Panc1 (cell line): ENCODE measurements around the gene TAC4. TPM values are rescaled to one million over a fixed set of nuclear protein-coding genes. Genes with fewer than 3 reads are reported as not detected.
"Not testable (repeated sequence)": the region's sequence is repeated elsewhere in the genome, so short reads cannot be mapped to it uniquely, and the experiment has no call there.

Experiments
- ATAC-seq: fragments of 200-7000 bp; cut with Tn5 transposase; 2 replicates; pipeline ENCODE4 v1.9.1; 2020; ENCODE audit warnings: mild to moderate bottlenecking, moderate library complexity
- BruUV-seq: library from RNA; stranded (reverse); fragments of 400-500 nt; replicated peaks from 2 replicates; lab custom pipeline; 2021; lab: Mats Ljungman, UMichigan
- CTCF ChIA-PET: fragments of 300-600 bp; sonication (Branson Sonifier 250); formaldehyde crosslinking; loops from one replicate; lab custom pipeline; 2022; ENCODE audit warnings: antibody characterized with exemption; lab: Charles Lee
- POLR2A ChIA-PET: fragments of 300-600 bp; sonication (Branson Sonifier 250); formaldehyde crosslinking; loops from one replicate; lab custom pipeline; 2022; ENCODE audit warnings: antibody characterized with exemption; lab: Charles Lee
- DNase-seq: peaks from one replicate; pipeline ENCODE4 v3.0.0-alpha.2; 2010; ENCODE audit warnings: low read depth, low spot score
- H3K27ac ChIP-seq: 2 replicates; pipeline ENCODE4 v1.5.1; 2011; ENCODE audit warnings: mild to moderate bottlenecking, low read length, inconsistent platforms
- H3K27me3 ChIP-seq: fragments of 200-500 bp; sonication (Bioruptor generic); 2 replicates; pipeline ENCODE4 v1.6.0; 2014; ENCODE audit warnings: low read length, inconsistent platforms; ENCODE audit not compliant: control insufficient read depth, insufficient read depth
- H3K36me3 ChIP-seq: fragments of 200-500 bp; sonication (Bioruptor generic); 2 replicates; pipeline ENCODE4 v1.5.1; 2014; ENCODE audit warnings: inconsistent platforms, mild to moderate bottlenecking, low read length, moderate library complexity; ENCODE audit not compliant: control insufficient read depth, insufficient read depth
- H3K4me1 ChIP-seq: 2 replicates; pipeline ENCODE4 v1.5.1; 2011; ENCODE audit warnings: inconsistent platforms, mild to moderate bottlenecking, low read length, moderate library complexity; ENCODE audit not compliant: control insufficient read depth, insufficient read depth
- H3K4me3 ChIP-seq, 2 experiments: 2 replicates each; pipeline ENCODE4 v1.5.1; 2011 to 2012; ENCODE audit warnings: low read depth in 2 of 2, low read length in 2 of 2, mild to moderate bottlenecking in 2 of 2, inconsistent platforms in 1 of 2, moderate library complexity in 1 of 2
- H3K9me3 ChIP-seq: fragments of 200-500 bp; sonication (Bioruptor generic); 2 replicates; pipeline ENCODE4 v1.5.1; 2014; ENCODE audit warnings: low read depth, mild to moderate bottlenecking, inconsistent platforms, low read length, moderate library complexity; ENCODE audit not compliant: control insufficient read depth, insufficient read depth
- POLR2AphosphoS5 ChIP-seq: IDR thresholded peaks from 2 replicates; pipeline ENCODE4 v1.6.1; 2012; ENCODE audit warnings: mild to moderate bottlenecking, low read depth, low read length, moderate library complexity
- SIN3A ChIP-seq: IDR thresholded peaks from 2 replicates; pipeline ENCODE4 v1.6.1; 2012; ENCODE audit warnings: low read depth, mild to moderate bottlenecking, low read length, moderate library complexity, borderline replicate concordance; ENCODE audit not compliant: insufficient read depth
- TCF7L2 ChIP-seq: IDR thresholded peaks from 2 replicates; pipeline ENCODE4 v1.6.1; 2011; ENCODE audit warnings: mild to moderate bottlenecking, low read depth, low read length, inconsistent platforms
- in situ Hi-C: cut with HindIII; loops from 2 replicates; pipeline ENCODE4 v1.10.0; 2016; ENCODE audit warnings: low sequenced_read_pairs, low pct_unique_long_range_greater_than_20kb
- intact Hi-C: fragments of 100-400 bp; cut with micrococcal nuclease; formaldehyde crosslinking; loops from one replicate; pipeline ENCODE4 v1.10.0; 2022; ENCODE audit not compliant: unreplicated experiment
- total RNA-seq: library from RNA; stranded (reverse); gene quantifications from one replicate; pipeline ENCODE4 v1.2.1, GENCODE V29; 2021; ENCODE audit not compliant: unreplicated experiment
- TF ChIP-seq, protein P1 (sequence below): fragments of 450-650 bp; IDR thresholded peaks from 2 replicates; pipeline ENCODE4 v1.5.1; 2017; ENCODE audit warnings: mild to moderate bottlenecking
- TF ChIP-seq, protein P2 (sequence below), 2 experiments: IDR thresholded peaks; 2 replicates each; pipeline ENCODE4 v1.6.1; 2011 to 2012; ENCODE audit warnings: low read depth in 2 of 2, control low read depth in 1 of 2, low read length in 1 of 2, mild to moderate bottlenecking in 1 of 2, moderate library complexity in 1 of 2; ENCODE audit not compliant: insufficient read depth in 1 of 2

Gene TAC4
- total RNA-seq, 1 experiment from 2014 or later = not detected

- POLR2A ChIA-PET = no interaction called here
- TF ChIP-seq POLR2AphosphoS5 (no peak), SIN3A (no peak), TCF7L2 (no peak)
- TF ChIP-seq, protein P1, sequence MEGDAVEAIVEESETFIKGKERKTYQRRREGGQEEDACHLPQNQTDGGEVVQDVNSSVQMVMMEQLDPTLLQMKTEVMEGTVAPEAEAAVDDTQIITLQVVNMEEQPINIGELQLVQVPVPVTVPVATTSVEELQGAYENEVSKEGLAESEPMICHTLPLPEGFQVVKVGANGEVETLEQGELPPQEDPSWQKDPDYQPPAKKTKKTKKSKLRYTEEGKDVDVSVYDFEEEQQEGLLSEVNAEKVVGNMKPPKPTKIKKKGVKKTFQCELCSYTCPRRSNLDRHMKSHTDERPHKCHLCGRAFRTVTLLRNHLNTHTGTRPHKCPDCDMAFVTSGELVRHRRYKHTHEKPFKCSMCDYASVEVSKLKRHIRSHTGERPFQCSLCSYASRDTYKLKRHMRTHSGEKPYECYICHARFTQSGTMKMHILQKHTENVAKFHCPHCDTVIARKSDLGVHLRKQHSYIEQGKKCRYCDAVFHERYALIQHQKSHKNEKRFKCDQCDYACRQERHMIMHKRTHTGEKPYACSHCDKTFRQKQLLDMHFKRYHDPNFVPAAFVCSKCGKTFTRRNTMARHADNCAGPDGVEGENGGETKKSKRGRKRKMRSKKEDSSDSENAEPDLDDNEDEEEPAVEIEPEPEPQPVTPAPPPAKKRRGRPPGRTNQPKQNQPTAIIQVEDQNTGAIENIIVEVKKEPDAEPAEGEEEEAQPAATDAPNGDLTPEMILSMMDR = no peak
- TF ChIP-seq, protein P2, sequence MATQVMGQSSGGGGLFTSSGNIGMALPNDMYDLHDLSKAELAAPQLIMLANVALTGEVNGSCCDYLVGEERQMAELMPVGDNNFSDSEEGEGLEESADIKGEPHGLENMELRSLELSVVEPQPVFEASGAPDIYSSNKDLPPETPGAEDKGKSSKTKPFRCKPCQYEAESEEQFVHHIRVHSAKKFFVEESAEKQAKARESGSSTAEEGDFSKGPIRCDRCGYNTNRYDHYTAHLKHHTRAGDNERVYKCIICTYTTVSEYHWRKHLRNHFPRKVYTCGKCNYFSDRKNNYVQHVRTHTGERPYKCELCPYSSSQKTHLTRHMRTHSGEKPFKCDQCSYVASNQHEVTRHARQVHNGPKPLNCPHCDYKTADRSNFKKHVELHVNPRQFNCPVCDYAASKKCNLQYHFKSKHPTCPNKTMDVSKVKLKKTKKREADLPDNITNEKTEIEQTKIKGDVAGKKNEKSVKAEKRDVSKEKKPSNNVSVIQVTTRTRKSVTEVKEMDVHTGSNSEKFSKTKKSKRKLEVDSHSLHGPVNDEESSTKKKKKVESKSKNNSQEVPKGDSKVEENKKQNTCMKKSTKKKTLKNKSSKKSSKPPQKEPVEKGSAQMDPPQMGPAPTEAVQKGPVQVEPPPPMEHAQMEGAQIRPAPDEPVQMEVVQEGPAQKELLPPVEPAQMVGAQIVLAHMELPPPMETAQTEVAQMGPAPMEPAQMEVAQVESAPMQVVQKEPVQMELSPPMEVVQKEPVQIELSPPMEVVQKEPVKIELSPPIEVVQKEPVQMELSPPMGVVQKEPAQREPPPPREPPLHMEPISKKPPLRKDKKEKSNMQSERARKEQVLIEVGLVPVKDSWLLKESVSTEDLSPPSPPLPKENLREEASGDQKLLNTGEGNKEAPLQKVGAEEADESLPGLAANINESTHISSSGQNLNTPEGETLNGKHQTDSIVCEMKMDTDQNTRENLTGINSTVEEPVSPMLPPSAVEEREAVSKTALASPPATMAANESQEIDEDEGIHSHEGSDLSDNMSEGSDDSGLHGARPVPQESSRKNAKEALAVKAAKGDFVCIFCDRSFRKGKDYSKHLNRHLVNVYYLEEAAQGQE (IDR thresholded peaks at IDR 0.05; ENCODE audit: insufficient read depth in 1 of 2, low read depth in 2 of 2, low read length in 1 of 2) = no peak
- DNase-seq = no peak
- in situ Hi-C loops (no loop called here), intact Hi-C loops (no loop called here)
- Histone ChIP-seq H3K36me3 (peaks cover 13% of the 10 kb centered on the region), H3K9me3 (no peaks in the 10 kb centered on the region), H3K4me3 (no peak overlapping the region), H3K27me3 (no peaks in the 10 kb centered on the region), H3K27ac (no peak overlapping the region), H3K4me1 (peaks cover under 1% of the 10 kb centered on the region)
- no peak for ATAC-seq
- CTCF ChIA-PET = no interaction called here
- BruUV-seq = no TSS peak
Observed at GRCh38 chr17:49830605-49831004, 17.3 kb downstream of the TAC4 start.

DNA sequence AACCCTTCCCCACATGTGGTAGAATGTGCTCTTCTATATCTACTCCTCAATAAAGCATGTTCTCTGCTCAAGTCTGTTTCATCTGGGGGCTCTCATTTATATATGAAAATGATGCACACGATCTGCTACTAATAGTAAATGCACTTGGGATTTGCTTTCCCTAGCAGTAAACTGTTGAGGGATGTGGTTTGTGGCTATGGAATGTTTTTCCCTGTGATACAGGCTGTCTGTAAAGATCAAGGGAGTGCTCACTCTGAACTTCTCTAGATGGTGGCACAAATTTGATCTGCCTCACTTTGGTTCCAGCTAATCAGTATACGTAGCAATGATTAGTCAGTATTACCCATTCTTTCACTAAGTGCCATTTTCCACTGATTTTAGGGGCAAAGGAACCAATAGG lies 18.8 kb downstream of the TAC4 start:
- in situ Hi-C loops (no loop called here), intact Hi-C loops (no loop called here)
- ChIA-PET CTCF (no interaction called here), POLR2A (no interaction called here)
- DNase-seq = no peak
- Histone ChIP-seq H3K9me3 (no peaks in the 10 kb centered on the region), H3K4me3 (no peak overlapping the region), H3K4me1 (no peaks in the 10 kb centered on the region), H3K27me3 (no peaks in the 10 kb centered on the region), H3K27ac (no peak overlapping the region), H3K36me3 (peaks cover 22% of the 10 kb centered on the region)
- no TSS peak for BruUV-seq
- TF ChIP-seq SIN3A = no peak
- TF ChIP-seq, protein P2 (IDR thresholded peaks at IDR 0.05; ENCODE audit: insufficient read depth in 1 of 2, low read depth in 2 of 2, low read length in 1 of 2) = no peak
- TF ChIP-seq, protein P1 = no peak
- TF ChIP-seq TCF7L2 = no peak
- TF ChIP-seq POLR2AphosphoS5 = no peak
- ATAC-seq = no peak

GRCh38 chr17:49828325-49828724 lies 19.5 kb downstream of the TAC4 start:
- peaks cover 28% of the 10 kb centered on the region for H3K36me3 ChIP-seq
- ATAC-seq, DNase-seq, H3K27me3 ChIP-seq, CTCF ChIA-PET, H3K27ac ChIP-seq, POLR2A ChIA-PET, intact Hi-C loops, in situ Hi-C loops, H3K9me3 ChIP-seq, H3K4me3 ChIP-seq, H3K4me1 ChIP-seq: not testable (repeated sequence)
- TSS peak; percentile 35 for BruUV-seq
